ENCODE data around the gene TF.

TF gene

DNA sequence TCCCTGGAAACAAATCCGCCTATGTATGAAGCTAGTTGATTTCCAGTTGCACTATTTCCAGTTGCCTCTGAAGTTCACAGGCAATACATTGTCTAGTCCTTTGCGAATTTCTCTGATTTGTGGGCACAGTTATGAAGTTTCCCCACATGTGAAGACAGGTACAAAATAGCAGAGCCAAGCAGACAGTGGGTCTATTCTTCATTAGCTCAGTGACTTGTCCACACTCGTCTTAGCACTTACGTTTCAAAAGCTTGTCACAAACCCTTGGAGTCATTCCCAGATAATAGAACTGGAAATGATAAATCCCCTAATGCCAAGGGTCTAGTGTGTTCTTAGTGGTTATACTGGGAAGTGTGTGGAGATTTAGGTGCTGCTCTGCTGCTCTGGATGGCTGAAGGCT is 73.9 kb downstream of the TF start:
- DNase-seq = no peak

DNA sequence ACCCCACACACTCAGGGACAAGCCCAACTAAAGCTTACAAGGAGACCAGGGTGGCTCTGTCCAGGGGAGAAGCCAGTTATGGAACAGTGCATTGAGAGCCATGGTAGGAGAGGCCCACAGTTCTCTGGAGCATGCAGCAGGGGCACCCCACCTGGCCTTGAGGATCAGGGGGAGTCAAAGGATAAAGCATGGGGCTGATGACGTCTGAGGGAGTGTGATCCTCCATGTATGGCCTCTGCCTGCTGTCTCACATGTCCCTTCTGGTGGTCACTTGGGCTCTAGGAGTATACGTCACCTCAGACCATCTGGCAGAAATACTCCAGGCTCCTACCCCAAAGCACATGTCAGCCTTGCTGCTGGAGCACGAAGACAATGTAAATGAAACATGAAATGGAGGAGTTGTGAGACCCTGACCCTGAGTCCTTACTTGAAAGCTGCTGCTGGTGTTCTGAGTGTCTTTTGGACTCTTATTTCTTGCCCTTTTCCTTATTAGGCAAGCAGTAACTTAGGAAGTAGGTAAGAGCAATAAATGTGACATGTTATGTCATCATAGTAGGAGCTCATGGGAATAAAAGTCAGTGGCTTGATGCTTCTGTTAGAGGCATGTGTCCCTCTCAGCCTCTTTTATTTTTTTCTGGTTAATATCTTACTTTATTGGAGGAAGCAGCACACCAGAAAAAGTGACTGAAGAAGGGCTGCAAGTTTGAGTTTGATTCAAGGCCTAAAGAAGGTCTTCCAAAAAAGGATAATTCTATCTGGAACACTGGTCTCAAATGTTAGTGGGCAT is 74.9 kb downstream of the TF start:
- peak; percentile 9 for DNase-seq

DNA sequence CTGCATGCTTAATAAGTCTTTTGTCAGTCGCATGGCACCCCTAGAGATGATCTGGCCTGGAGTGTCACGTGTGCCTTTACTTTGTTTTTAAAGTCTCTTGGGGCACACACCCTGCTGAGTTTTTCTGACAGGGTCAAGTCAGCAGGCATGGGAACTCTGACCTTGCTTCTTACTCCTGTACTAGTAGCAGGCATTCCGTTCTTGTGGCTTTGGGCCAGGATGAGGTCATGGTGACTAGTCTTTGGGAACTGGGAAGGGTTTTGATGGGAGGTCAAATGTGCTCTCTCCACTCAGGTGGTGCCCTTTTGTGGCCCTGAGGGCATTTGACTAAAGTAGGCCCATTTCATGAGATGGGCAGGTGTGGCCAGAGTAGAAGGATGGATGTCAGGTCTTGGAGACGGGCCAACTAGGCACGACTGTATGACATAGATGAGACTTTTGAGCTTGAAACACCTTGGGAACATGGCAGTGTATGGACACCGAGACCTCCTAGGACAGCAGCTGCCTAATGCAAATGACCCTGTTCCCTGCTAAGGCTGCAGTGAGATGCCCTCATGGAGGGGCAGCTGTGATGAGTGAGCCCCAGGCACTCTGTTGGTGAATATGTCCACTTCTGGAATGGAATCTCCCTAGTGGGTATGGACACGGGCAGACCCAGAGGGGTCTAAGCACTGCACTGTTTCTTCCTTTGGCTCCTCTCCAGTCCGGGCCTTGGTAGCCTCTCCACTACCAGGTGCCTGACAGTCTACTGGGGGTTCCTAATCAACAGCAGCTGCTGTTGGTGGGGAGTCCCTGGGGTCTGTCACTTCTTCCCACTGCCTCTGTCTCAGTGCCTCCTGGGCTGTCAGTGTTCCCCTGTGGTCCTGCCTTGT is 75.8 kb downstream of the TF start:
- peak; percentile 23 for DNase-seq

GRCh38 chr3:133824961-133825485 is 78.8 kb downstream of the TF start:
- DNase-seq = peak; percentile 22

DNA sequence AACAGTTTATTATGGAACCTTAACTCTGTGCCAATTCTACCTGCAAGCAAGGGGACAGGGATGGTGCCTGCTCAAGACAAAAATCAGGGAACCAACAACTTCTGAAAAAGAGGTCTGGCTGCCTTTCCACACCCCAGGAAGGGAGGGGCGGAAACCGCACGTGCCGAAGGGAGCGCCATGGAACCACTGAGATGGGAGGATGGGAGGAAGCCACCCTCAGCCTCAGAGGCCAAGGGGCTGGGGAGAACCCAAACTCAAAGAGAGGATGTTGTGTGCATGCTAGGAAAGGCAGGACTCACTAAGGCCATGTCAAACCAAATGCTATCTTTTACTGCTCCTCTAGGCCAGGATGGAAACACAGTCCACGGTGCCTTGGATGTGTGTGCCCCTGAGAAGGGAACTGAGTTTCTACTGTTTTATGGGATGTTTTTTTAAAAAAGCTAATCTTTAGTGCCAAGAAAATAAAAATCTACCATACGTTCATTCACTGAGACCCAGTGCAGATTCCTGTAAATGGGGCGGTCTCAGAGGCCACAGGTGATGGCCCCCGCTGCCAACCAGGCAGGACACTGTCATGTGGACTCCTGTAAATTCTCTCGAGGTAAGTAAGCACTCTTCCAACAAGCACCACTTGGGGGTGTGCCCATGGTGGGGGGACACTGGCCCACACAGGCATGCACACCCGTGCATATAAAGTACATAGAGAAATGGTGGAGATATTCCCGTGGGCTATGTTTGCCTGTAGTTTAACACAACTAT is 80.0 kb downstream of the TF start:
- no peak for DNase-seq

DNA sequence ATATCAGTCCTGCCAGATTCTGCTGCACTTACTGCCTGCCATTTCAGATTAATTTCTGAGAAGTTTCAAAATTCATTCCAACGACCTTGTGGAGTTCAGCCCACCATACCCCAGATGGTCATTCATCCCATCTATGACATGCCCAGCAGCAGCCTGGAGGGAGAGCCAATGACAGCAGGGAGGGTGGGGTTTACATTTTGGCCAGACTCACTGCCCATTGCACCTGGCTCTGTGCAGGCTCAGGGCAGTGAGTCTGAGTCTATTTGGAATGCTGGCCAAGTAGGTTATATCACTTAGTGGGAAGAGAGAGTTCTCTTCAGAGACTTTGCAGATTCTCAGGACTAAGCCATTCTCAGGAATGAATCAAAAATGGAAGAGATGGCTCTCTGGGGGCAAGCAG is 80.9 kb downstream of the TF start:
- DNase-seq = peak; percentile 14

GRCh38 chr3:133827684-133828083 is 81.5 kb downstream of the TF start:
- peak; percentile 16 for DNase-seq

DNA sequence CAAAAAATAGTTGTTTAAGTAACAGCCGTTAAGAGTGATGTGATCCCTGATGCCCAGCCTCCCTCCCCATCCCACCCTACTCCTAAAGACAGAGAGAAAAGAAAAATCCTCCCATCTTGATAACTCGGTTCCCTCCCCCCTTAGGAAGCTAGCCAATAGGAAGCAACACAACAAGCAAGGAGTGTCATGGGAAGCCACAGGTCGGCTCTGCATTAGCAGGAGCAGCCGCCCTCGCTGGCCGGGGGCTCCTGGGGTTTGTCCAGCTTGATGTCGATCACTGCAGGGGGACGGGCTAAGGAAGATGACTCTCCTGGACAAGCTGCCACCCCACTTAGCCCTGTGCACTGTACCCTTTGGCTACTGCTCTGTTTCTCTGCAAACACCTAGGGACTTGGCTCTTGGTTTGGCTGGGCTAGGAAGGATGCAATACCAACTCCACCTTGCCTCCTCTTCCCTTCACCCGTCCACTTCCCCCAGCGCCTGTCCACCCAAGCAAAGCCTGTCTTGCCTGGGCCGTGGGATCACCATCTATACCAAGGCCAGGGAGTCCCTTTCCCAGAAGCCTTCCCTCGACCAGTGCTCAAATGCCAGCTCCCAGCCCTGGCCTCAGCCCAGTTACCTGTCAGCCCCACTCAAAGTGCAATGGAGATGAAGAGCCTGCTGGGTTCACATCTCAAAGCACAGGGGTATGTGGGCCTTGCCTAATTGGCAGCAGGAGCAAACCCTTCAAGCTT is 82.5 kb downstream of the TF start:
- DNase-seq = peak; percentile 10

DNA sequence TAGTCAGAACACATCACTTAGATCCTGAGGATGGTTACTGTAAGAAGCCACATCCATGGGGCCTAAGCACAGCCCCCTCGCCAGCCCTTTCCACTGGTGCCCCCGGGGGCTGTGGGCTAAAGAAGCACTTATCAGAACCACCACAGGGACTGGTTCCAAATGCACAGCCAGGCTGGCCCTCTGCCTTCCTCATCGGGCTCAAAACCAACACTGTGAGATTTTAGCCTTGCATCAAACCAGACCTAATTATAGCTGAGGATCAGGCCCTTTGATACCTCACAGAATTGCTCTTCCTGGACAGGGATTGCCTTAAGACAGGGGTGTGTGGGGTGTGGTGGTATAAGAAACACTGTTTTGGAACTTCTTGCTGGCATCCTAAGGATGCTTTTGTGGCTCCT is 83.1 kb downstream of the TF start:
- DNase-seq = no peak

DNA sequence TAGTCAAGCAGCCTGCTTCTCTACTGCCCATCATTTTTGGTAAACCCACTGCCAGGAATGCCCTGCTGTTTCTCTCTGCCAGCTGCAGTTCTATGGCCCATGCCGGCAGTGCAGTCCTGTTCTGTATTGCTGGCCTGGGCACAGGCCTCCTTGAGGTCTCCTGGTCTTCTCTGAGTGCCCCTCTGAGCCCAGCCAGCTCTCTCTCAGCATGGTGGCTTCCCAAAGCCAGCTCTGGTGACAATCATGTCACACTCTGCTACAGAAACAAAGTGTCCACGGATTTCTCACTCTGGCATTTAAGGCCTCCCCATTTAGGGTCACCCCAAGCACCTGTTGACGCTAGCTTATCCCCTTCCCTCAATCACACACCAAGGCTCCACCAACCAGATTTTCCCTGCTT is 83.9 kb downstream of the TF start:
- DNase-seq = no peak

DNA sequence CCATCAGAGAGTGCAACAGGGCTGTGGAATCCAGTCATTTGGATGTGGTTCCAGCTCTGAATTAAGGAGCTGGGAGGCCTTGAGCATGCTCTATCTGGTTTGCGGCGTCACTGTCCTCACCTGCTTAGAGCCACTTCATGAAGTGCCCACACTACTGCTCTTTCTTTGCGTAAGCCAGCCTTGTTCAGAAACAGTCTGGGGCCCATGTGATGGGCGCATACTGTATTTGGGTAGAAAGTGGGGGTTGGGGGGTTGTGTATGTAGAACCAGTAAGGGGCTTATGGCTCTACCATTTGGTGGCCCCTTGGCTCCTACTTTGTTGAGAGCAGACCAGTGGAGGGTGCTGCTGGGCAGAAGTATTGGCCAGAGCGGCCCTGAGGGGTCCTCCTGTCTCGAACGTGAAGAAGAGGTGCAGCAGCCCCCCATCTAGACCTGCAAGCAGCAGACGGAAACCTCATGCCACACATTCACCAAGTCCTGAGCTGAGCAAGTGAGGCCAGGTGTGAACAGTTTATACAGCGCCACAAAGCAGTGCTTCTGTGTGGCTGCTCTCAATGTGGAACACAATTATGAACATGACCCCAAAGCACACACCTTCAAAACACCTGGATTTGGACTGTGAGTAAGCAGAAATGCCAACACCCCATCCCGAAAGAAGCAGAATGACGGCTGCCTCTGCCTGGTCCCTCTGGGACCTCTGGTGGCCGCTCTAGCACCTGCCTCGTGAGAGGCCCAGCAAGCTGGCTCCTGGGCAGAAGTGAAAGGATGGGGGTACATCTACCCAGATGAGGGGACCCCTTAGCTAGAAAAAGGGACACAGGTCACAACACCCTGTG is 86.0 kb downstream of the TF start:
- DNase-seq = peak; percentile 20

DNA sequence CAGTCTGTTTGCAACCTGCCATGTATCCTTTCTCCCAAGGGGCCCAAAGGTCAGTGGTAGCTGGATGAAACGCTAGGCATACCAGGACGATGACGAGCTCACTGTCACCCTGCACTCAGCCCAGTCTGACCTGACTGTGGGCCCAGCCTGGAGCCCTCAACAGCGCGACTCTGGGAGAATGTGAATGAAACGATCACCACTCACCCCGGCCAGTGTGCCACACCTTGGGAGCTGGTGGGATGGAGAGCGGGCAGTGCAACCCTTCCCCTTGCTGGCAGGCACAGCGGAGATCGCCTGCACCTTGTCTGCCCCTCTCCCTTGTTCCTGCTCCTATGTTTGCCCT is 86.6 kb downstream of the TF start:
- DNase-seq = no peak

- DNase-seq = peak; percentile 12
Observed at GRCh38 chr3:133833267-133833666, 87.1 kb downstream of the TF start.

DNA sequence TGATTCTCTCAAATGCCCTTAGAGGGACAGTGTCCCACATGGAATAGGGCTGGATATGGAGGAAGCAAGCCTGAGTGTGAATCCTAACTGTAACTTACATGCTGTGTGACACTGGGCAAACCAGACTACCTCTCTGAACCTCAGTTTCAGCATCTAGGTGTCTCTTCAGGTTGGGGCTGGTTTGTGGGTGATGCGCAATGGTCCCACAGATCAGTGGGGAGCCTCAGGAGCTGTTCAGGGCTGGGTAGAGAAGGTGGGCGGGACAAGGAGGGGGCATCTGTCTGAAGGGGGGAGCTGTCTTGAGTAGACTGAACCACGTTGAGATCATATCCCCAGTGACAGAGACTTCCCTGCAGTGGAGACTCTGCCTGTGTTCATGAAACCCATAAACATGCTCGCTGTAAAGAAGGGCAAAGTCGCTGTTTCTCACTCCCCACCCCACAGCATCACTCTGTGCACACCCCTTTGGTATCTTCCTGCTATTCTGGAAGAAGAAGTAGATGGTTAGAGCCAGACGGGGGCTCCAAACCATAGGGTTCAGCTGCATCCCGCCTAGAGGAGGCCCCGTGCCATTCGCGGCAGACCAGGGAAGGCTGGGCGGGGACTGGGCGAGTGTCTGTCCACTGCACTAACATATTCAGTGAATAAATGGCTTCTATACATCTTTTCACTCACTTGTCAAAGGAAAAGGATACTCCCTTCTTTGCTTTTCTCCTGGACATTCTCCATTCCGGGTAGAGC is 87.9 kb downstream of the TF start:
- peak; percentile 14 for DNase-seq

DNA sequence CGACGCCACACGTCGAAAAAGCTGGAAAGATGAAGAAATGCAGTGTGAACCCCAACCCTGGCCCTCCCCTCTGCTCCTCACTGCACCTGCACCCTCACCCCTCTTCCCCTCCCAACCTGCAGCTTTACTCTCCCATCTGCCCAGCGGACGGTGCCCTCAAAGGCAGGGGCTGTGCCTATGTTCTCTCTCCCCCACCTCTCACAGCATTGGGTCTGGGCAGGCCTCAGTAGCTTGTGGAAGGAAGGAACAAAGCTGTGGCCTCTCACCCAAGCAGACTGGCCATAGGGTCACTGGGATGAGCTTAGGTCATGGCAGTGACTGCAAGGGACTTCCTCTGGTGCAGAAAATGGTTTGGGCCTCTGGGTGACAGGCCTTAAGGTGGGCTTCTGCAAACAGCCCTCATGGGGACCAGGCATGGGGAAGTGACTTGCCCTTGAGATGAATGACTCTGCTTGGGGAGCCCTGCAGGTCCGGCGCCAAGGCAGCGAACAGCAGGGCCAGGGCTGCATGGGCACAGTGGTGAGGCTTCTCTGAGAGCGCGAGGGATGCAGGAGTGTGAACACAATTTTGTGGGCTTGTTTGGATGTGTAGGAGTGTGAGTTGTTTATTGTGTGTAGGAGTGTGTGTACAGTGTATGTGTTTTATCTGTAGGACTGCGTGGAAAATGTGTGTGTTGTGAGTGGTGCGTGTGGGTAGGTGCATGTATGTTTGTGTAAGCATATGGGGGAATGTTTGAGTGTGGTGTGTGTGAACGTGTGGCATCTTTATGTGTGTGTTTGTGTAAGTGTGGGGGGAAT is 88.6 kb downstream of the TF start:
- peak; percentile 7 for DNase-seq

DNA sequence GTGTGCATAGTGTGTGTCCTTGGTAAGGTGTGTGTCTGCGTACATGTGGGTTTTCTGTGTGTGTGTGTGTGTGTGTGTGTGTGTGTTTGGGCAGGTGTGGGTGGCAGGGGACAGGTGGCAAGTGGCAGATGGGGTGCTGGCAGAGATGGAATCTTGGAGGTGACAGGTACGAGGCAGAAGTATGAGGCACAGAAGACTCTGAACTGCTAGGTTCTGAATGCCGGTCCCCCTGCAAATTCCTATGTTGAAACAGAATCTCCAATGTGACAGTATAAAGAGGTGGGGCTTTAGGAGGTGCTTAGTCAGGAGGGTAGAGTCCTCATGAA is 89.2 kb downstream of the TF start:
- peak; percentile 14 for DNase-seq

GRCh38 chr3:133835961-133836360 is 89.8 kb downstream of the TF start:
- DNase-seq = peak; percentile 3

DNA sequence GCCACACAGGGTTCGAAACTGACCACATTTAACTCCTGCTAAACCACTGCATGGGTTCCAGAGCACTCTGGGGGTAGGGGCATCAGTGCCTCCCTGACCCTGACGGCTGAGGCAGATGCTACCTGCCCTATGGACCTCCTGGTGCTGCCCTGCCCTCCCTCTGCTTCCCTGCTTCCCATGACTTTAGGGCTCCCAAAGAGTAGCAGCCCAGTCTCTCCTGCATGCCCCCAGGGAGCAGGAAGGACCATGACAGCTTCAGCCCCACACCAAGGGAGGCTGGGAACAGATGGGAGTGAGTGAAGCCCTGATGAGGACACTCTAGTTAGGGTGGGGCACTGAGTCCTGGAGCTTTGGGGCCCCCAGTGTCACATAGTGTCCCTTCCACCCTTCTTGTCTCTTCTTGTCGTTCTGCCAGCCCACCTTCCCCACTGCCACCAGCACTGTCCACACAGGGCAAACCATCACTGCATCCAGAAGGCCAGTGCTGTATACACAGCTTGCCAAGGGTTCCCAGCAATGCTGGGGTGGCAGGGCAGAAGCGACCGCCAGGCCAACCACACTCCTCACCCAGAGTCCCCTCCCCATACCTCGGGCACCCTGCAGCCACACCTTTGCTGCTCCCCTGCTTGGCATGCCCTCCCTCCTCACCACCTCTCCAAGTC is 90.4 kb downstream of the TF start:
- peak; percentile 5 for DNase-seq

DNA sequence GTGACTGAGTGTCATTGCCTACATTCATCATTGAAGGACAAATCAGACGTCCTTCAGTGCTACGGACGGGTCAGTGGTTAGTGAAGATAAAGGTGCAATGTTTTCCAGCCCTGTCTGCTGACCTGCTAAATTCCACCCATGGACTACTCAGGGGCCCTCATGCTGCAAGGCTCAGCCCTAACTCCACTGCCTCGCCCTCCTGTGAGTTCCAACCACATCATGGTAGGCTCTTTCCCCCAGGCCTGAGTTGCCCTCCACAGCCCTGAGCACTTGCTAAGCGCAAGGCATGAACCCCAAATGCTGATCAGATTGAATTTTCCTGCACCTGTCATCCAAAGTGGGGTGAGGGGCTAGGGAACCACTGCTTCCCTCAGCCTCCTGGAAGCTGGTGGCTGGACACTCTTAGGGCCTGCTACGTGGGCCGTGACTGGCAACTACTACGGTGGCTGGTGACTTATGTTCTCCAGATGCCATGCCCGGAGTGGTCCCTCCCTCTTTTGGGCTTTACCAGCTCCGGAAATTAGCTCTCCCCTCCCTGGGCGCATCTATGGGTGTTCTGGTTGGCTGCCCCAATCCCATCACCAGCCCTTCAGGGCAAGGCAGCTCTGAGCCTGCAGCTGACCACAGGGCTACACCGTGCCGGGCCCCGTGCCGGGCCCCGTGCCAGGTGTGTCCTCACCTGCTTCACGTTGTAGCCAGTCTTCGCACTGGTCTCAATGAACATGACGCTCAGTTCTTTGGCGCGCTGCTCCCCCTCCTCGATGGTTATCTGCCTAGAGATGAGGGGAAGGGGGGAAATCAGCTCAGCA is 91.5 kb downstream of the TF start:
- DNase-seq = peak; percentile 10
